HG03066 (cell line): ENCODE measurements around the gene FCGR2B.
"Not testable (repeated sequence)": the region's sequence is repeated elsewhere in the genome, so short reads cannot be mapped to it uniquely, and the experiment has no call there.

Source experiments
- ATAC-seq: cut with Tn5 transposase; IDR thresholded peaks from one replicate; pipeline ENCODE4 v1.9.1; 2021; ENCODE audit warnings: low read depth; ENCODE audit not compliant: unreplicated experiment

Gene FCGR2B

GRCh38 chr1:161644855-161645254 is 18.1 kb upstream of the FCGR2B start:
- not testable (repeated sequence) for ATAC-seq

- ATAC-seq, result not testable (repeated sequence)
These were observed 15.2 kb upstream of the FCGR2B start for GRCh38 chr1:161647507-161648360.

- not testable (repeated sequence) for ATAC-seq
These were observed 9.4 kb upstream of the FCGR2B start for GRCh38 chr1:161653541-161653940.

GRCh38 chr1:161653971-161654370 is 9.0 kb upstream of the FCGR2B start:
- ATAC-seq, result not testable (repeated sequence)

GRCh38 chr1:161658524-161658923 is 4.4 kb upstream of the FCGR2B start:
- not testable (repeated sequence) for ATAC-seq

- not testable (repeated sequence) for ATAC-seq
These were observed 1.2 kb upstream of the FCGR2B start for GRCh38 chr1:161661660-161662311.

GRCh38 chr1:161663569-161663968 is 626 bp downstream of the FCGR2B start:
- ATAC-seq, result peak; percentile 12

- ATAC-seq, result not testable (repeated sequence)
These were observed 1.7 kb downstream of the FCGR2B start for GRCh38 chr1:161664689-161665088.

- ATAC-seq, result not testable (repeated sequence)
These were observed 8.4 kb downstream of the FCGR2B start for GRCh38 chr1:161671045-161672020.

- ATAC-seq, result not testable (repeated sequence)
These were observed 10.5 kb downstream of the FCGR2B start for GRCh38 chr1:161673437-161673836.

- not testable (repeated sequence) for ATAC-seq
These were observed 11.5 kb downstream of the FCGR2B start for GRCh38 chr1:161674447-161674846.

GRCh38 chr1:161674908-161675307 is 12.0 kb downstream of the FCGR2B start:
- not testable (repeated sequence) for ATAC-seq

GRCh38 chr1:161676441-161676840 is 13.5 kb downstream of the FCGR2B start:
- ATAC-seq, result no peak

- ATAC-seq, result no peak
These were observed 14.2 kb downstream of the FCGR2B start for GRCh38 chr1:161676958-161677689.

- no peak for ATAC-seq
These were observed 15.6 kb downstream of the FCGR2B start for GRCh38 chr1:161678500-161678899.

GRCh38 chr1:161681879-161682278 is 18.9 kb downstream of the FCGR2B start:
- no peak for ATAC-seq

- ATAC-seq, result no peak
These were observed 26.0 kb downstream of the FCGR2B start for GRCh38 chr1:161688946-161689345.

- no peak for ATAC-seq
These were observed 28.9 kb downstream of the FCGR2B start for GRCh38 chr1:161691846-161692245.

GRCh38 chr1:161693020-161693712 is 30.2 kb downstream of the FCGR2B start:
- not testable (repeated sequence) for ATAC-seq
